Measurements from ENCODE around the gene MTOR.

The MTOR gene

GRCh38 chr1:11216074-11216473 lies 46.3 kb downstream of the MTOR start:
- no peaks in the 10 kb centered on the region for H3K4me1 ChIP-seq (ENCODE audit: control insufficient read depth, insufficient read depth, low read length)
- no peak overlapping the region for H3K27ac ChIP-seq (ENCODE audit: low read length)
- H3K9ac ChIP-seq (ENCODE audit: low read length in 2 of 2), result no peak overlapping the region
- no peaks in the 10 kb centered on the region for H3K27me3 ChIP-seq (ENCODE audit: control insufficient read depth in 1 of 2, insufficient read depth in 2 of 2, low read length in 2 of 2)
- no peaks in the 10 kb centered on the region for H3K9me3 ChIP-seq (ENCODE audit: control insufficient read depth in 2 of 2, low read length in 2 of 2)
- no peak overlapping the region for H3K4me3 ChIP-seq (ENCODE audit: low read length in 2 of 2)
- H3K36me3 ChIP-seq (ENCODE audit: control insufficient read depth in 2 of 2, insufficient read depth in 2 of 2, low read length in 2 of 2), result peaks cover 54 to 57% of the 10 kb centered on the region in 2 donors

GRCh38 chr1:11215381-11216005 lies 46.9 kb downstream of the MTOR start:
- Histone ChIP-seq H3K9ac (ENCODE audit: low read length in 2 of 2) (no peak overlapping the region), H3K36me3 (ENCODE audit: control insufficient read depth in 2 of 2, insufficient read depth in 2 of 2, low read length in 2 of 2) (peaks cover 60% of the 10 kb centered on the region in 2 donors), H3K9me3 (ENCODE audit: control insufficient read depth in 2 of 2, low read length in 2 of 2) (no peaks in the 10 kb centered on the region), H3K4me3 (ENCODE audit: low read length in 2 of 2) (no peak overlapping the region), H3K4me1 (ENCODE audit: control insufficient read depth, insufficient read depth, low read length) (no peaks in the 10 kb centered on the region), H3K27me3 (ENCODE audit: control insufficient read depth in 1 of 2, insufficient read depth in 2 of 2, low read length in 2 of 2) (no peaks in the 10 kb centered on the region), H3K27ac (ENCODE audit: low read length) (no peak overlapping the region)

GRCh38 chr1:11214698-11215380 lies 47.5 kb downstream of the MTOR start:
- Histone ChIP-seq H3K9ac (ENCODE audit: low read length in 2 of 2) (no peak overlapping the region), H3K36me3 (ENCODE audit: control insufficient read depth in 2 of 2, insufficient read depth in 2 of 2, low read length in 2 of 2) (peaks cover 60% of the 10 kb centered on the region in 2 donors), H3K4me3 (ENCODE audit: low read length in 2 of 2) (no peak overlapping the region), H3K27ac (ENCODE audit: low read length) (no peak overlapping the region), H3K4me1 (ENCODE audit: control insufficient read depth, insufficient read depth, low read length) (no peaks in the 10 kb centered on the region), H3K9me3 (ENCODE audit: control insufficient read depth in 2 of 2, low read length in 2 of 2) (no peaks in the 10 kb centered on the region), H3K27me3 (ENCODE audit: control insufficient read depth in 1 of 2, insufficient read depth in 2 of 2, low read length in 2 of 2) (no peaks in the 10 kb centered on the region)

DNA sequence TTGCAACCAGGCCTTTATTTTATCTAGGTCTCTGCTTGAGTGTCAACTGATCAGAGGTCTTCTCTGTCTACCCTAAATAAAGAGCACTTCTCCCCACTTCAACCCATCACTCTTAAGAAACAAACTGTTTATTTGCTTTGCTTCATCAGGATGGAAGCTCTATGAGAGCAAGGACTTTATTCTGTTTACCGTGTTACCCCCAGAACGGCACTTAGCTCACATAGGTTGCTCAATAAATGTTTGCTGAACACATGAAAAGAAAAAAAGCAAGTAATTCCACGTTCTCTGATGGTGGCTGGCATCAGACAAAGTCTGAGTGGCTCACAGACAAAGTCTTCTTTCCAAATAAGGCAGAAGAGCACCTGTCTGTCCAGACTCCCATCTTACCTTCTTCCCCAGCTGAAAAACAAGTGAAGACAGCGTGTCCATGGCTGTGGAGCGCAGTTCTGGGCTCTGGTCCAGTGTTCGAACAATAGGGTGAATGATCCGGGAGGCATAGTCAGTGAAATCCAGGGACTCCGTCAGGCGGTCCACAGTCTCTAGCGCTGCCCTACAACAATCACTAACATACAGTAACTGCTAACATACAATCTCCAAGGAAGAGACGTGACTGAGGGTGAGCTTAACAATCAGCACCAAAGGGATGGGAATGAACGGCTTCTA lies 50.3 kb downstream of the MTOR start:
- Histone ChIP-seq H3K9me3 (ENCODE audit: control insufficient read depth in 2 of 2, low read length in 2 of 2) (no peaks in the 10 kb centered on the region), H3K4me1 (ENCODE audit: control insufficient read depth, insufficient read depth, low read length) (no peaks in the 10 kb centered on the region), H3K4me3 (ENCODE audit: low read length in 2 of 2) (no peak overlapping the region), H3K9ac (ENCODE audit: low read length in 2 of 2) (no peak overlapping the region), H3K27me3 (ENCODE audit: control insufficient read depth in 1 of 2, insufficient read depth in 2 of 2, low read length in 2 of 2) (no peaks in the 10 kb centered on the region), H3K27ac (ENCODE audit: low read length) (no peak overlapping the region), H3K36me3 (ENCODE audit: control insufficient read depth in 2 of 2, insufficient read depth in 2 of 2, low read length in 2 of 2) (peaks cover 71 to 76% of the 10 kb centered on the region in 2 donors)

- Histone ChIP-seq H3K9ac (ENCODE audit: low read length in 2 of 2) (no peak overlapping the region), H3K36me3 (ENCODE audit: control insufficient read depth in 2 of 2, insufficient read depth in 2 of 2, low read length in 2 of 2) (peaks cover 70 to 76% of the 10 kb centered on the region in 2 donors), H3K4me1 (ENCODE audit: control insufficient read depth, insufficient read depth, low read length) (no peaks in the 10 kb centered on the region), H3K27ac (ENCODE audit: low read length) (no peak overlapping the region), H3K9me3 (ENCODE audit: control insufficient read depth in 2 of 2, low read length in 2 of 2) (no peaks in the 10 kb centered on the region), H3K4me3 (ENCODE audit: low read length in 2 of 2) (no peak overlapping the region), H3K27me3 (ENCODE audit: control insufficient read depth in 1 of 2, insufficient read depth in 2 of 2, low read length in 2 of 2) (no peaks in the 10 kb centered on the region)
These were observed 50.9 kb downstream of the MTOR start for GRCh38 chr1:11211461-11211860.

DNA sequence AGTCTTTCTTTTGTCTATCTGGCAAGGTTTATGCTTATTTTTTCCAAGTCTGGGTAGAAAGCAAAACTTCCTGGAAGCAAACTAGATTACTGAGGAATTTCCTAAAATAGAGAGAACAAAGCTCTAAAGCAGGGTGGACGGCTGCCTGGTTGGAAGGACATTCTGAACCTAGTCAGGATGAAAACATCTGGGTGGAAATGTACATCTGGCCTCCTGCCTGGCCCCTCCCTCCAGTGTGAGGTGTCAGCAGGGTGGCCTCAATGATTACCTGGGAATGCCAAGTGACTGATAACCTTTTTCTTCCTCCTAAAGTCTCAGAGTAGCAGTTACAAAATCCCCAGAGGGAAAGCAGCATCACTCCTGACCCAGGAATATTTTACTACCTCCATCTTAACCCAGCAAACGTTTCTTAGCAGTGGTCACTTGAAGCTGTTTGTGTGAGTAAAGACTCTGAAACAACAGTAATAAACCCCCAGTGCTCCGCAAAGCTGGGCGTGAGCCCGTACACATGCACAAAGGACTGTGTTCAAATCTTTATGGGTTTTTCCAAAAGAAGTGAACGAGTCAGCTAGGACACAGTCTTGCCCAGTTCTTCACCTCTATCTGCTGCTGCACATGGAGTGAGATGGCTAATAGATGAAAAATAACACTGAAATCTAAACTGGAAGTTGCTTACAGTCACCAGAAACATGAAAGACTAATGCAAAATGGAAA lies 54.3 kb downstream of the MTOR start:
- Histone ChIP-seq H3K36me3 (ENCODE audit: control insufficient read depth in 2 of 2, insufficient read depth in 2 of 2, low read length in 2 of 2) (peaks cover 61 to 62% of the 10 kb centered on the region in 2 donors), H3K27ac (ENCODE audit: low read length) (no peak overlapping the region), H3K4me1 (ENCODE audit: control insufficient read depth, insufficient read depth, low read length) (no peaks in the 10 kb centered on the region), H3K9ac (ENCODE audit: low read length in 2 of 2) (no peak overlapping the region), H3K9me3 (ENCODE audit: control insufficient read depth in 2 of 2, low read length in 2 of 2) (no peaks in the 10 kb centered on the region), H3K4me3 (ENCODE audit: low read length in 2 of 2) (no peak overlapping the region), H3K27me3 (ENCODE audit: control insufficient read depth in 1 of 2, insufficient read depth in 2 of 2, low read length in 2 of 2) (no peaks in the 10 kb centered on the region)

GRCh38 chr1:11204396-11205190 lies 57.8 kb downstream of the MTOR start:
- no peak overlapping the region for H3K27ac ChIP-seq (ENCODE audit: low read length)
- no peak overlapping the region for H3K9ac ChIP-seq (ENCODE audit: low read length in 2 of 2)
- H3K4me3 ChIP-seq (ENCODE audit: low read length in 2 of 2), result no peak overlapping the region
- H3K9me3 ChIP-seq (ENCODE audit: control insufficient read depth in 2 of 2, low read length in 2 of 2), result no peaks in the 10 kb centered on the region
- no peaks in the 10 kb centered on the region for H3K27me3 ChIP-seq (ENCODE audit: control insufficient read depth in 1 of 2, insufficient read depth in 2 of 2, low read length in 2 of 2)
- H3K36me3 ChIP-seq (ENCODE audit: control insufficient read depth in 2 of 2, insufficient read depth in 2 of 2, low read length in 2 of 2), result peaks cover 35 to 44% of the 10 kb centered on the region in 2 donors
- no peaks in the 10 kb centered on the region for H3K4me1 ChIP-seq (ENCODE audit: control insufficient read depth, insufficient read depth, low read length)

- Histone ChIP-seq H3K36me3 (ENCODE audit: control insufficient read depth in 2 of 2, insufficient read depth in 2 of 2, low read length in 2 of 2) (peaks cover 31 to 53% of the 10 kb centered on the region in 2 donors), H3K4me3 (ENCODE audit: low read length in 2 of 2) (no peak overlapping the region), H3K9me3 (ENCODE audit: control insufficient read depth in 2 of 2, low read length in 2 of 2) (no peaks in the 10 kb centered on the region), H3K9ac (ENCODE audit: low read length in 2 of 2) (no peak overlapping the region), H3K27ac (ENCODE audit: low read length) (no peak overlapping the region), H3K4me1 (ENCODE audit: control insufficient read depth, insufficient read depth, low read length) (no peaks in the 10 kb centered on the region), H3K27me3 (ENCODE audit: control insufficient read depth in 1 of 2, insufficient read depth in 2 of 2, low read length in 2 of 2) (no peaks in the 10 kb centered on the region)
These were observed 63.3 kb downstream of the MTOR start for GRCh38 chr1:11198851-11199594.

DNA sequence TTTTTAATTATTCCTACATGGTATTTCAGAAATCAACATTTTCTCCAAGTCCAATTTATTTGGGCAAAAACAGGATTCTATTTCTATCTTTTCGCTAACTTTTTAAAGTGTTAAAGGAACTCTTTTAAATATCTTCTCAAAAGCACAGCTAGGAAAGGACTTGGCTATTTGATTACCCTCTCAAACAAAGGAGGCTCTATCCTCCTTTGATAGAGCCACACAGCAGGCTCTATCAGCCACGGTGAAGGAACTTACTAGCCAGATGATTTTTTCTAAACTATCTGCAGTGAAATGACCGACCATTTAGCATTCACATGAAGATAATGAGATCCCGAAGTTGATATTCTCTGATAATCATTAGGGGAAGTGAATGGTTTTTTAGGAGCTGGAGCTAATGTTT lies 64.1 kb downstream of the MTOR start:
- Histone ChIP-seq H3K27ac (ENCODE audit: low read length) (no peak overlapping the region), H3K9ac (ENCODE audit: low read length in 2 of 2) (no peak overlapping the region), H3K4me1 (ENCODE audit: control insufficient read depth, insufficient read depth, low read length) (no peaks in the 10 kb centered on the region), H3K4me3 (ENCODE audit: low read length in 2 of 2) (no peak overlapping the region), H3K27me3 (ENCODE audit: control insufficient read depth in 1 of 2, insufficient read depth in 2 of 2, low read length in 2 of 2) (no peaks in the 10 kb centered on the region), H3K9me3 (ENCODE audit: control insufficient read depth in 2 of 2, low read length in 2 of 2) (no peaks in the 10 kb centered on the region), H3K36me3 (ENCODE audit: control insufficient read depth in 2 of 2, insufficient read depth in 2 of 2, low read length in 2 of 2) (peaks cover 37 to 54% of the 10 kb centered on the region in 2 donors)

Data from stomach smooth muscle (tissue), 2 donors.